Thyroid gland (tissue), 4 donors: ENCODE measurements around the gene PLEKHM2. TPM values are rescaled to one million over a fixed set of nuclear protein-coding genes. Genes with fewer than 3 reads are reported as not detected.

ENCODE experiments used
- DNase-seq, 2 donors: peaks; one replicate each; pipeline ENCODE4 v3.0.0-alpha.2; 2019
- H3K27ac ChIP-seq, 3 donors: fragments of 200-600 bp; sonication (generic); 1 replicate in 2 of 3; 2 replicates in 1 of 3; pipeline ENCODE4 v1.5.1; 2016 to 2019; ENCODE audit warnings: mild to moderate bottlenecking in 1 of 3, moderate library complexity in 1 of 3
- H3K27me3 ChIP-seq: fragments of 200-600 bp; sonication (generic); one replicate; pipeline ENCODE4 v1.5.1; 2019
- H3K36me3 ChIP-seq, 2 donors: fragments of 200-600 bp; sonication (generic); one replicate each; pipeline ENCODE4 v1.5.1; 2016 to 2019
- H3K4me1 ChIP-seq, 2 donors: fragments of 200-600 bp; sonication (generic); one replicate each; pipeline ENCODE4 v1.5.1; 2017 to 2019
- H3K4me3 ChIP-seq, 3 donors: fragments of 200-600 bp; sonication (generic); replicated peaks in 1 of 3; 1 replicate in 2 of 3; 2 replicates in 1 of 3; pipeline ENCODE4 v1.5.1; 2016; ENCODE audit warnings: mild to moderate bottlenecking in 1 of 3
- H3K9me3 ChIP-seq: fragments of 200-600 bp; sonication (generic); one replicate; pipeline ENCODE4 v1.5.1; 2017
- POLR2A ChIP-seq, 2 donors: fragments of 450-650 bp; IDR thresholded peaks; one replicate each; pipeline ENCODE4 v1.6.1; 2017; ENCODE audit warnings: antibody characterized with exemption in 2 of 2, mild to moderate bottlenecking in 2 of 2, moderate library complexity in 1 of 2
- WGBS, 2 donors: methylation state at CpG; one replicate each; pipeline ENCODE4 v1.1.5; 2017; 5-methylcytosine and 5-hydroxymethylcytosine counted together
- intact Hi-C: fragments of 100-400 bp; cut with DNase I; formaldehyde crosslinking; loops from one replicate; pipeline ENCODE4 v1.15.1; 2023
- total RNA-seq, 4 donors: library from RNA; depleted of rRNA; stranded (reverse); fragments of >200 nt; gene quantifications; one replicate each; pipeline ENCODE4 v1.2.3, GENCODE V29; 2016
- TF ChIP-seq, protein P1 (sequence below), 6 experiments: fragments of 200-600 bp in 3 of 6; fragments of 450-650 bp in 3 of 6; sonication (generic) in 3 of 6; IDR thresholded peaks; one replicate each; pipeline ENCODE4 v1.5.1; 2016 to 2019; ENCODE audit warnings: antibody characterized with exemption in 6 of 6, mild to moderate bottlenecking in 2 of 6, inconsistent platforms in 1 of 6, moderate library complexity in 1 of 6

Gene PLEKHM2
- total RNA-seq, 4 donors from 2014 or later: 38.3 to 48.4 (median 39.4) TPM

DNA sequence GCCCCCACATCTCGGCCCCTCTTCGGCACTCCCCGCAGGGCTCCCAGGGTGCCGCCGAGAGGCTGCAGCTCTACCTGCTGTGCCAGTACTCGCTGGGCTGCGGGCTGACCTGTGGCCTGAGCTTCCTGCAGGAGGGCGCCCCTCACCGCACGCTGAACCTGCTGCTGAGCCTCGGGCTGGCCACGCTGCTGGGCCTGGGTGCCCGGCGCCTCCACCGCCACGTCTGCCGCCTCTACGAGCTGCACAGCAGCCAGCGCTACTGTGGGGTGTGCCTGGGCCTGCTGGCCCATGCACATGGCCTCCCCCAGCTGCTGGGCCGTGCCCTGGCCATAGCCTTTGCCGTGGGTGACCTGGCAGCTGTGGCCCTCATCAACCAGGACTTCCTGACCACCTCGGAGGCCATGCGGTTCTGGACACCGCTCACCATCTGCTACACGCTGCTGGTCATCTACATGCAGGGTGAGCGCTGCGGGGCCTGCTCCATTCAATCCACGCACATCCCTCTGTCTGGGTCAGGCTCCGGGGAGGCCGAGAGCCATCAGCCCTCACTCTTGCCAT is 60.1 kb downstream of the PLEKHM2 start:
- intact Hi-C loops: loop anchor here (5.0 kb wide), 1 partner anchor 147 kb away; no protein-coding TSS in a partner anchor
- no peak for DNase-seq
- WGBS, 2 donors: 80 to 88% methylated on average over 8 to 14 of the region's 30 CpGs

DNA sequence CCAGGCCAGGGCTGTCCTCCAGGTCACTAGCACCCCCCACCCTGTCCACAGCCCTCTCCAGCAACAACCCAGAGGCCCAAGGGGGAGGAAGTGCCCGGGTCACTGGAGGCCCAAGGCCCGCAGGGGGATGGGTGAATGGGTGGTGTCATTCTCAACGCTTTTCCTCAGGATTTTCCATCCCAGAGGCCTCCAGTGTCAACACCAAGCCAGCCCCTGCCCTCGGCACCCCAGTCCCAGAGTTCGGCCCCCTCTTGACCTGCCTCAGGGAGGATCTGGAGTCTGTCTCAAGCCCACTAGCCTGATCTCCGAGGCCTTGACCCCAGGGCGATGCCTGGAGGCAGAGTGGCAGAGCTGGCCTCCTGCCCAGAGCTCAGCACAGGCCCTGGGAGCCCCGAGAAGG is 63.3 kb downstream of the PLEKHM2 start:
- H3K36me3 ChIP-seq: no peaks in the 10 kb centered on the region
- H3K4me3 ChIP-seq: no peak overlapping the region
- H3K27ac ChIP-seq: no peak overlapping the region
- intact Hi-C loops: no loop called here
- TF ChIP-seq POLR2A (IDR thresholded peaks at IDR 0.05): no peak
- TF ChIP-seq, protein P1, sequence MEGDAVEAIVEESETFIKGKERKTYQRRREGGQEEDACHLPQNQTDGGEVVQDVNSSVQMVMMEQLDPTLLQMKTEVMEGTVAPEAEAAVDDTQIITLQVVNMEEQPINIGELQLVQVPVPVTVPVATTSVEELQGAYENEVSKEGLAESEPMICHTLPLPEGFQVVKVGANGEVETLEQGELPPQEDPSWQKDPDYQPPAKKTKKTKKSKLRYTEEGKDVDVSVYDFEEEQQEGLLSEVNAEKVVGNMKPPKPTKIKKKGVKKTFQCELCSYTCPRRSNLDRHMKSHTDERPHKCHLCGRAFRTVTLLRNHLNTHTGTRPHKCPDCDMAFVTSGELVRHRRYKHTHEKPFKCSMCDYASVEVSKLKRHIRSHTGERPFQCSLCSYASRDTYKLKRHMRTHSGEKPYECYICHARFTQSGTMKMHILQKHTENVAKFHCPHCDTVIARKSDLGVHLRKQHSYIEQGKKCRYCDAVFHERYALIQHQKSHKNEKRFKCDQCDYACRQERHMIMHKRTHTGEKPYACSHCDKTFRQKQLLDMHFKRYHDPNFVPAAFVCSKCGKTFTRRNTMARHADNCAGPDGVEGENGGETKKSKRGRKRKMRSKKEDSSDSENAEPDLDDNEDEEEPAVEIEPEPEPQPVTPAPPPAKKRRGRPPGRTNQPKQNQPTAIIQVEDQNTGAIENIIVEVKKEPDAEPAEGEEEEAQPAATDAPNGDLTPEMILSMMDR (IDR thresholded peaks at IDR 0.05): no peak
- H3K27me3 ChIP-seq: no peaks in the 10 kb centered on the region
- no peak for DNase-seq
- H3K4me1 ChIP-seq: peaks cover 0 to 16% of the 10 kb centered on the region in 2 donors
- WGBS, 2 donors: 42 to 74% methylated on average over 3 to 8 of the region's 8 CpGs
- H3K9me3 ChIP-seq: no peaks in the 10 kb centered on the region

More for the DNA sequence above, 60.1 kb downstream of the PLEKHM2 start:
- Histone ChIP-seq H3K4me1 (peaks cover 0 to 12% of the 10 kb centered on the region in 2 donors), H3K27ac (no peak overlapping the region), H3K9me3 (no peaks in the 10 kb centered on the region), H3K36me3 (no peaks in the 10 kb centered on the region), H3K27me3 (no peaks in the 10 kb centered on the region), H3K4me3 (no peak overlapping the region)
- TF ChIP-seq POLR2A (IDR thresholded peaks at IDR 0.05): no peak
- TF ChIP-seq, protein P1 (IDR thresholded peaks at IDR 0.05): no peak

DNA sequence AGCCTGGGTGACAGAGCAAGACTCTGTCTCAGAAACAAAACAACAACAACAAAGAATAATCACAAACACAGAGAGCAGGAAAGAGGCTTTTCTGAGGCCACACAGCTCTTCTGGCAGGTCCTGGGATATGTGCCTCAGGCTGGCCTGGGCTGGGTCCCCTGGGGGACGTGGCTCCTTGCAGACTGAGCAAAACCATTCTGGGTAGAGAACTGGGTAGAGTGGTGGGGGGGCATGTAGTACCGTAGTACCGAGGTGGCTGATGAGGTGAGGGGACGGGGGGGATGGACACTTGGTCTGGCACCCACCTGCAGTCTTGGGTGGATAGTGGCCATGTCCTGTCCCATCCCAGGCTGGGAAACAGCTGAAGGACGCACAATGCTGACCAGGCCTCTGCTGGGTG is 64.1 kb downstream of the PLEKHM2 start:
- TF ChIP-seq, protein P1 (IDR thresholded peaks at IDR 0.05): no peak
- no peak for TF ChIP-seq POLR2A (IDR thresholded peaks at IDR 0.05)
- 83 to 87% methylated on average over 4 to 5 of the region's 5 CpGs for WGBS, 2 donors
- intact Hi-C loops: no loop called here
- no peaks in the 10 kb centered on the region for H3K36me3 ChIP-seq
- DNase-seq: no peak
- no peaks in the 10 kb centered on the region for H3K27me3 ChIP-seq
- H3K4me3 ChIP-seq: no peak overlapping the region
- peaks cover 0 to 16% of the 10 kb centered on the region in 2 donors for H3K4me1 ChIP-seq
- H3K27ac ChIP-seq: no peak overlapping the region
- H3K9me3 ChIP-seq: no peaks in the 10 kb centered on the region

GRCh38 chr1:15748690-15749398 is 64.7 kb downstream of the PLEKHM2 start:
- H3K9me3 ChIP-seq: no peaks in the 10 kb centered on the region
- no peak for TF ChIP-seq POLR2A (IDR thresholded peaks at IDR 0.05)
- TF ChIP-seq, protein P1 (IDR thresholded peaks at IDR 0.05): no peak
- 86 to 87% methylated on average over 3 to 10 of the region's 10 CpGs for WGBS, 2 donors
- no peak overlapping the region for H3K4me3 ChIP-seq
- H3K4me1 ChIP-seq: peaks cover 0 to 16% of the 10 kb centered on the region in 2 donors
- H3K27me3 ChIP-seq: no peaks in the 10 kb centered on the region
- intact Hi-C loops: no loop called here
- H3K36me3 ChIP-seq: no peaks in the 10 kb centered on the region
- no peak for DNase-seq
- peak overlapping the region in 1 of 3 donors; percentile 17 for H3K27ac ChIP-seq
